G401.6 (cell line): ENCODE data around the gene CCDC137.

Source experiments
- FAIRE-seq: peaks from 2 replicates; lab custom pipeline; 2012; peaks lifted over from hg19 to GRCh38; lab: Jason Lieb, UNC

CCDC137 gene

GRCh38 chr17:81716674-81716996 lies 50.1 kb downstream of the CCDC137 start:
- FAIRE-seq = no peak

GRCh38 chr17:81717049-81717765 lies 50.7 kb downstream of the CCDC137 start:
- FAIRE-seq = no peak

GRCh38 chr17:81717766-81718089 lies 51.2 kb downstream of the CCDC137 start:
- FAIRE-seq = no peak

GRCh38 chr17:81719410-81720266 lies 53.1 kb downstream of the CCDC137 start:
- FAIRE-seq = no peak

GRCh38 chr17:81720267-81721071 lies 53.9 kb downstream of the CCDC137 start:
- no peak for FAIRE-seq

- no peak for FAIRE-seq
Observed at GRCh38 chr17:81722184-81723120, 55.9 kb downstream of the CCDC137 start.
